Natural killer cell (primary cell): Measurements from ENCODE around the gene SPATA20. TPM values are rescaled to one million over a fixed set of nuclear protein-coding genes. Genes with fewer than 3 reads are reported as not detected.

Source experiments
- ATAC-seq, 3 donors: fragments of 150-1000 bp in 2 of 3; fragments of 200-7000 bp in 1 of 3; cut with Tn5 transposase; 1 replicate in 1 of 3; 2 replicates in 2 of 3; pipeline ENCODE4 v1.10.0; 2021; ENCODE audit warnings: mild to moderate bottlenecking in 2 of 3, moderate library complexity in 2 of 3
- DNase-seq, 2 donors: peaks; one replicate each; pipeline versions ENCODE4 v3.0.0 to v3.0.0-alpha.2; 2013 to 2021; ENCODE audit warnings: mixed read lengths in 1 of 2
- H3K27ac ChIP-seq: one replicate; pipeline ENCODE4 v1.5.1; 2013; ENCODE audit warnings: mild to moderate bottlenecking, low read length
- H3K27me3 ChIP-seq: one replicate; pipeline ENCODE4 v1.6.1; 2013; ENCODE audit warnings: low read length; ENCODE audit not compliant: control insufficient read depth, insufficient read depth
- H3K36me3 ChIP-seq: one replicate; pipeline ENCODE4 v1.6.1; 2013; ENCODE audit warnings: low read length; ENCODE audit not compliant: control insufficient read depth, insufficient read depth
- H3K4me1 ChIP-seq: one replicate; pipeline ENCODE4 v1.6.1; 2013; ENCODE audit warnings: low read length; ENCODE audit not compliant: control insufficient read depth, insufficient read depth
- H3K4me3 ChIP-seq: one replicate; pipeline ENCODE4 v1.5.1; 2013; ENCODE audit warnings: low read length
- H3K9me3 ChIP-seq: one replicate; pipeline ENCODE4 v1.6.1; 2013; ENCODE audit warnings: low read length; ENCODE audit not compliant: control insufficient read depth, insufficient read depth
- H3K27ac Mint-ChIP-seq, 2 donors: one replicate each; pipeline ENCODE4 v1.8.0; 2022; ENCODE audit warnings: mild to moderate bottlenecking in 2 of 2, mixed read lengths in 2 of 2, moderate library complexity in 1 of 2
- H3K27me3 Mint-ChIP-seq, 2 donors: one replicate each; pipeline ENCODE4 v1.8.0; 2022; ENCODE audit warnings: low read depth in 2 of 2, mixed read lengths in 2 of 2
- H3K36me3 Mint-ChIP-seq: one replicate; pipeline ENCODE4 v1.8.0; 2022; ENCODE audit warnings: mixed read lengths
- H3K4me1 Mint-ChIP-seq, 2 donors: one replicate each; pipeline ENCODE4 v1.8.0; 2022; ENCODE audit warnings: mixed read lengths in 2 of 2
- H3K4me3 Mint-ChIP-seq: one replicate; pipeline ENCODE4 v1.8.0; 2022; ENCODE audit warnings: mild to moderate bottlenecking, moderate library complexity, mixed read lengths
- H3K9me3 Mint-ChIP-seq, 2 donors: one replicate each; pipeline ENCODE4 v1.8.0; 2022; ENCODE audit warnings: mixed read lengths in 2 of 2
- WGBS: methylation state at CpG from one replicate; pipeline ENCODE4 v1.1.7; 2013; ENCODE audit warnings: missing lambda C conversion rate; ENCODE audit not compliant: insufficient coverage; 5-methylcytosine and 5-hydroxymethylcytosine counted together
- intact Hi-C: fragments of 100-400 bp; cut with micrococcal nuclease; formaldehyde crosslinking; loops from one replicate; pipeline ENCODE4 v1.14.2; 2022
- total RNA-seq, 4 donors: library from RNA; stranded (reverse); fragments of 120-200 nt in 1 of 4; gene quantifications; one replicate each; pipeline versions ENCODE4 v1.2.3 to v1.2.4, GENCODE V29; 2013 to 2022
- TF ChIP-seq, protein P1 (sequence below): fragments of 200-600 bp; IDR thresholded peaks from one replicate; pipeline ENCODE4 v1.8.0; 2022; ENCODE audit warnings: antibody characterized with exemption

Gene SPATA20
- total RNA-seq, 3 donors from 2014 or later (not counting 1 experiment from before 2014, with no cell fraction given): 30.7 to 45.5 (median 32.5) TPM

GRCh38 chr17:50549256-50549941 lies 2.4 kb downstream of the SPATA20 start:
- no peak overlapping the region for H3K27ac Mint-ChIP-seq
- WGBS: 96% methylated on average over 19 of the region's 19 CpGs
- no peak overlapping the region for H3K27ac ChIP-seq
- H3K27me3 ChIP-seq: no peaks in the 10 kb centered on the region
- ATAC-seq: no peak
- peak overlapping the region; percentile 35 for H3K4me3 Mint-ChIP-seq
- peaks cover 19% of the 10 kb centered on the region for H3K4me1 ChIP-seq
- no peaks in the 10 kb centered on the region for H3K9me3 Mint-ChIP-seq
- peaks cover 9 to 12% of the 10 kb centered on the region in 2 donors for H3K4me1 Mint-ChIP-seq
- peaks cover 3% of the 10 kb centered on the region for H3K36me3 ChIP-seq
- H3K36me3 Mint-ChIP-seq: no peaks in the 10 kb centered on the region
- H3K9me3 ChIP-seq: no peaks in the 10 kb centered on the region
- peaks cover 4 to 14% of the 10 kb centered on the region in 2 donors for H3K27me3 Mint-ChIP-seq
- H3K4me3 ChIP-seq: no peak overlapping the region
- TF ChIP-seq, protein P1, sequence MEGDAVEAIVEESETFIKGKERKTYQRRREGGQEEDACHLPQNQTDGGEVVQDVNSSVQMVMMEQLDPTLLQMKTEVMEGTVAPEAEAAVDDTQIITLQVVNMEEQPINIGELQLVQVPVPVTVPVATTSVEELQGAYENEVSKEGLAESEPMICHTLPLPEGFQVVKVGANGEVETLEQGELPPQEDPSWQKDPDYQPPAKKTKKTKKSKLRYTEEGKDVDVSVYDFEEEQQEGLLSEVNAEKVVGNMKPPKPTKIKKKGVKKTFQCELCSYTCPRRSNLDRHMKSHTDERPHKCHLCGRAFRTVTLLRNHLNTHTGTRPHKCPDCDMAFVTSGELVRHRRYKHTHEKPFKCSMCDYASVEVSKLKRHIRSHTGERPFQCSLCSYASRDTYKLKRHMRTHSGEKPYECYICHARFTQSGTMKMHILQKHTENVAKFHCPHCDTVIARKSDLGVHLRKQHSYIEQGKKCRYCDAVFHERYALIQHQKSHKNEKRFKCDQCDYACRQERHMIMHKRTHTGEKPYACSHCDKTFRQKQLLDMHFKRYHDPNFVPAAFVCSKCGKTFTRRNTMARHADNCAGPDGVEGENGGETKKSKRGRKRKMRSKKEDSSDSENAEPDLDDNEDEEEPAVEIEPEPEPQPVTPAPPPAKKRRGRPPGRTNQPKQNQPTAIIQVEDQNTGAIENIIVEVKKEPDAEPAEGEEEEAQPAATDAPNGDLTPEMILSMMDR: no peak
- intact Hi-C loops: loop anchor here (10.0 kb wide), 1 partner anchor 135 kb away; no protein-coding TSS in a partner anchor
- DNase-seq: no peak

GRCh38 chr17:50549969-50550368 lies 3.0 kb downstream of the SPATA20 start:
- H3K4me1 Mint-ChIP-seq: peaks cover 9% of the 10 kb centered on the region in 2 donors
- TF ChIP-seq, protein P1: no peak
- H3K27me3 Mint-ChIP-seq: peaks cover 0 to 11% of the 10 kb centered on the region in 2 donors
- H3K36me3 Mint-ChIP-seq: no peaks in the 10 kb centered on the region
- WGBS: 98% methylated on average over 11 of the region's 11 CpGs
- Histone ChIP-seq H3K27me3 (no peaks in the 10 kb centered on the region), H3K9me3 (no peaks in the 10 kb centered on the region), H3K36me3 (peaks cover 3% of the 10 kb centered on the region), H3K4me1 (peaks cover 19% of the 10 kb centered on the region), H3K27ac (no peak overlapping the region), H3K4me3 (no peak overlapping the region)
- ATAC-seq (no peak), DNase-seq (no peak)
- no peaks in the 10 kb centered on the region for H3K9me3 Mint-ChIP-seq
- H3K27ac Mint-ChIP-seq: no peak overlapping the region
- no peak overlapping the region for H3K4me3 Mint-ChIP-seq
- intact Hi-C loops: loop anchor here (10.0 kb wide), 1 partner anchor 135 kb away; no protein-coding TSS in a partner anchor

GRCh38 chr17:50550661-50551432 lies 3.9 kb downstream of the SPATA20 start:
- WGBS: 93% methylated on average over 32 of the region's 32 CpGs
- no peaks in the 10 kb centered on the region for H3K36me3 Mint-ChIP-seq

More at GRCh38 chr17:50550661-50551432, 3.9 kb downstream of the SPATA20 start:
- Histone ChIP-seq H3K27me3 (no peaks in the 10 kb centered on the region), H3K4me1 (peaks cover 19% of the 10 kb centered on the region), H3K36me3 (peaks cover 3% of the 10 kb centered on the region), H3K9me3 (no peaks in the 10 kb centered on the region), H3K4me3 (no peak overlapping the region), H3K27ac (no peak overlapping the region)
- H3K27me3 Mint-ChIP-seq: peaks cover 0 to 5% of the 10 kb centered on the region in 2 donors
- DNase-seq (no peak), ATAC-seq (no peak)
- H3K4me3 Mint-ChIP-seq: peak overlapping the region; percentile 35
- no peaks in the 10 kb centered on the region for H3K9me3 Mint-ChIP-seq
- no peak overlapping the region for H3K27ac Mint-ChIP-seq
- TF ChIP-seq, protein P1: no peak
- H3K4me1 Mint-ChIP-seq: peaks cover 9% of the 10 kb centered on the region in 2 donors
- intact Hi-C loops: no loop called here
